ENCODE results near the gene TFB2M.

TFB2M gene

DNA sequence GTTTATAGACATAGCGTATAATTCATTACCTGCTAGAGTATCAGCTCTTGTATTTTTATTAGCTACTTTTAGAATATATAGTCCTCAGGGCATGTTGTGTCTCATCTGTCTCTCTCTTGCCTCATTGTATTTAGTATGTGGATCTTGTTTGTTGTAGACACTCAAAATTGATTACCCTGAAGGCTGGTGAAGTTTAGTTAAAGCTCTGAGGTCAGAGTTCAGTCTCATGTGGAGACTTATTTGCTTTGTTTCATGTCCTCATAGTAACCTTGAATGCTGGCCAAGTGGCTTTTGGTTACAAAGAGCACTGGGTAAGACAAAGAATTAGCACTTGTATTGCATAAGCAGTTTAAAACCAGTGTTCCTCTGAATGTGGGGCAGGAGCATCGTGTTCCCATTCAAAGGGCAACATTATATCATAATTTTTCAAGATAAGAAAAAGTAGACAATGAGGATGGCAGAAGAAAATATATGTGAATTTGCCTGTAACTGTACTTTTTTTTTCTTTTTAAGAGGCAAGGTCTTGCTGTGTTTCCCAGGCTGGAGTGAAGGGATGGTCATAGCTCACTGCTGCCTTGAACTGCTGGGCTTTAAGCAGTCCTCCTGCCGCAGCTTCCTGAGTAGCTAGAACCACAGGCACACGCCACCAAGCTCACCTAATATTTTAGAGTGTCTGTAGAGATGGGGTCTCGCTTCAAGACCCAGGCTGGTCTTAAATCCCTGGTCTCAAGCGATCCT lies 17.6 kb upstream of the TFB2M start:
- DNase-seq (ENCODE audit: low read depth): no peak
- no peak overlapping the region for H3K4me3 ChIP-seq (ENCODE audit: low read depth, low read length)
- TF ChIP-seq, protein P1, sequence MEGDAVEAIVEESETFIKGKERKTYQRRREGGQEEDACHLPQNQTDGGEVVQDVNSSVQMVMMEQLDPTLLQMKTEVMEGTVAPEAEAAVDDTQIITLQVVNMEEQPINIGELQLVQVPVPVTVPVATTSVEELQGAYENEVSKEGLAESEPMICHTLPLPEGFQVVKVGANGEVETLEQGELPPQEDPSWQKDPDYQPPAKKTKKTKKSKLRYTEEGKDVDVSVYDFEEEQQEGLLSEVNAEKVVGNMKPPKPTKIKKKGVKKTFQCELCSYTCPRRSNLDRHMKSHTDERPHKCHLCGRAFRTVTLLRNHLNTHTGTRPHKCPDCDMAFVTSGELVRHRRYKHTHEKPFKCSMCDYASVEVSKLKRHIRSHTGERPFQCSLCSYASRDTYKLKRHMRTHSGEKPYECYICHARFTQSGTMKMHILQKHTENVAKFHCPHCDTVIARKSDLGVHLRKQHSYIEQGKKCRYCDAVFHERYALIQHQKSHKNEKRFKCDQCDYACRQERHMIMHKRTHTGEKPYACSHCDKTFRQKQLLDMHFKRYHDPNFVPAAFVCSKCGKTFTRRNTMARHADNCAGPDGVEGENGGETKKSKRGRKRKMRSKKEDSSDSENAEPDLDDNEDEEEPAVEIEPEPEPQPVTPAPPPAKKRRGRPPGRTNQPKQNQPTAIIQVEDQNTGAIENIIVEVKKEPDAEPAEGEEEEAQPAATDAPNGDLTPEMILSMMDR (IDR thresholded peaks at IDR 0.05; ENCODE audit: insufficient read depth, low read depth, low read length, missing control alignments): no peak

DNA sequence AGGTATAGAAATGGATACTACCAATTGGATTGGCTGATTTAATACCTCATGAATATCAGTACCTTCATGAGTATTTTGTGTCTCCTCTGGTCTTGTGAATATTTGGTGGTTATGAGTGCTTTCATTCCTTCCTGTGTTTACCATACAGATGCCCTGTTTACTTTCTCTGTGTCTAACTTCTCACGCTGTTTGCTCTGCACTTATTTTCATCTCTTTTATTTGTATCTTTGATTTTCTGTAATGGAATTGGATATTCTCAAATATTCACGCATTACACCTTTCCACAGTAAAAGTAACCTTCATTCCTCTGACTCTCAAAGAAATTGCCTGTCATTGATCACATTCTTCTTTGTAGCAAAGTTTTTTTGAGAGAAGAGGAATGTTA lies 17.0 kb upstream of the TFB2M start:
- no peak for DNase-seq (ENCODE audit: low read depth)
- TF ChIP-seq, protein P1 (IDR thresholded peaks at IDR 0.05; ENCODE audit: insufficient read depth, low read depth, low read length, missing control alignments): no peak

DNA sequence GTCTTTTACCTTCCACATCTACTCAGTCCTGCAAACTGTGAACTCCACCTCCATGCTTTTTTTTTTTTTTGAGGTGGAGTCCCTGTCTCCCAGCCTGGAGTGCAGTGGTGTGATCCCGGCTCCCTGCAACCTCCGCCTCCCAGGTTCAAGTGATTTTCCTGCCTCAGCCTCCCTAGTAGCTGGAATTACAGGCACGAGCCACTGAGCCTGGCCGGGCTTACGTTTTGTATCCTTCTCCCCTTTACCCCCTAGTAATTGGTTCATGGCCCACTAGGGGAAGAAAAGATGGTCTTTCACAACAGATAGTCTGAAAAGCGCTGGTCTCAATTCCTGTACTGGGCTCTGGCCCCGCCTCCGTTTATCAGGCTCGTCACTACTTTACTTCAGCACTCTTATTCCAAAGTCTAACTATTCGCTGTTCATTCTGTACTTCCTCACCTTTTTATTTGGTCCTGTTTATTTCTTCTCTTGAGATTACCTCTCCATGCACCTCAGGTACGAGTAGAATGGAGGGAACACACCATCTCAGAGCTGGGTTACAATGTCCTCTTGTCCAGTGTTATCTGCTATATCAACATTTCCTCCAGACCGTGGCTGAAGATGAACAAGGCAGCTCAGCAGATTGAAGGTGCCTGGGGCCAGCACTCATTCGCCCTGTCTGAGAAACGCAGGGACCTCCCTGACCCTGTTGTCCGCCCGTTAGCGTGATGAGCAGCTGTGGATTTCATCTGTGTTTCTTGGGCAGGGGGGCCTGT lies 16.4 kb upstream of the TFB2M start:
- H3K4me3 ChIP-seq (ENCODE audit: low read depth, low read length): no peak overlapping the region
- DNase-seq (ENCODE audit: low read depth): no peak
- TF ChIP-seq, protein P1 (IDR thresholded peaks at IDR 0.05; ENCODE audit: insufficient read depth, low read depth, low read length, missing control alignments): no peak

More for the DNA sequence above, 17.0 kb upstream of the TFB2M start:
- H3K4me3 ChIP-seq (ENCODE audit: low read depth, low read length): no peak overlapping the region

DNA sequence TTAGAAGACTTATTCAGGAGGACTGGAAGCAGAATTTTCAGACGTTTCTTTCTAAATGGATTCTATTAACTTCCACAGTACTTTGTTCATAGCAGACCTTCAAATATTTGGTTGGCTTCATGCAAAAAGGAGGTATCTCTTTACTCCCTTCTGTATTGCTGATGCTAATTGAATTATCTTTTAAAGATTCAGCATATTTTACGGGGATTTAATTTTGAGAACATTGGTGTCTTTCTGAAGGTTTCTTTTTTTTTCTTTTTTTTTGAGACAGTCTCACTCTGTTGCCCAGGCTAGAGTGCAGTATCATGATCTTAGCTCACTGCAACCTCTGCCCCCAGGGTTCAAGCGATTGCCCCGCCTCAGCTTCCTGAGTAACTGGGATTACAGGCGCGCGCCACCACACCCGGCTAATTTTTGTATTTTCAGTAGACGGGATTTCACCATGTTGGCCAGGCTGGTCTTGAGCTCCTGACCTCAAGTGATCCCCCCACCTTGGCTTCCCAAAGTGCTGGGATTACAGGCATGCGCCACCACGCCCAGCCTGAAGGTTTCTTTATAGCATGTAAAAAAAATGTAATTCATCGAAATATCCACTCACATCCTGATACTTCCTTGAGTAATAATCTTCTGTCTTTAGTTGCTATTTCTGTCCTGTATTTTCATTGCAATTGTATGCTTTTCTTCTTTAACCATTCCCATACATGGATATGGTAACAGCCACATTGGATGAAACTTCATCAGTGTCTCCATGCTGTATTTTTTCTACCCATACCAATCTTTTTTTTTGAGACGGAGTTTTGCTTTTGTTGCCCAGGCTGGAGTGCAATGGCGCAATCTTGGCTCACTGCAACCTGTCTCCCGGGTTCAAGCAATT lies 14.7 kb upstream of the TFB2M start:
- TF ChIP-seq, protein P1 (IDR thresholded peaks at IDR 0.05; ENCODE audit: insufficient read depth, low read depth, low read length, missing control alignments): no peak
- DNase-seq (ENCODE audit: low read depth): no peak
- no peak overlapping the region for H3K4me3 ChIP-seq (ENCODE audit: low read depth, low read length)

DNA sequence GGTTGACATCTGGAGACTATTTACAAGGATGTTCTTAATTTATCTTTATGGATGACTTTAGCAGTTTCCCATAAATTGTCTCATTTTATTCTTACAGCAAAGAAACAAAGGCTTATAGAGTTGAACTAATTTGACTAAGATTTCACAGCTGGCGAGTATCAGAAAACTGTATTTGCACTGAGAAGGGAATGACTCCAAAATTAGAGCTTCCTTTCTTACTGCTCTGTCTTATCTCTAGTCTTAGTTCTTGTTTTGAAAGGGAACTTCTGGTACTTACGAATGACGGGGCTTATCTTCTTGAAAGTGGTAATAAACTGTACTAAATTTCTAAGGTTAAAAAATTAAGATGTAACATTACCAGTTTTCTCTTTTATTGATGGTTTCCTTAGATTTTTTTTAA lies 13.8 kb upstream of the TFB2M start:
- TF ChIP-seq, protein P1 (IDR thresholded peaks at IDR 0.05; ENCODE audit: insufficient read depth, low read depth, low read length, missing control alignments): no peak
- peak; percentile 51 for DNase-seq (ENCODE audit: low read depth)
- H3K4me3 ChIP-seq (ENCODE audit: low read depth, low read length): no peak overlapping the region

DNA sequence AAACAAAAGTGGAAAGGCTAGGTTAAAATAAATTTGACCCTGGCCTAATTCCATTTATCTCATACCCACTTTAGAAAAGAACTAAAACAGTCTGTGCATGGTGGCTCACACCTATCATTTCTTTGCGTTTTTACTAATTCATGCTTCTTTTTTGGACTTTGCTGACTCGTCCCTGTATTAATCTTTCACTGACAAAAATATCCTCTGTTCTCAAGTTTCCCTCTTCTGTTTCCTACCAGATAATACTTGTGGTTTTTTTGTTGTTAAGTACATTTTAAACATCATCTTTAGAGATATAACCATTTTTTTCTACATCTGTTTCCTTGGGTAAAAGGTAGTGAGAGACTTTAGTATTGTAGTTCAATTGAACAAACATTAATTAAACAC lies 11.7 kb upstream of the TFB2M start:
- TF ChIP-seq, protein P1 (IDR thresholded peaks at IDR 0.05; ENCODE audit: insufficient read depth, low read depth, low read length, missing control alignments): no peak
- no peak for DNase-seq (ENCODE audit: low read depth)
- no peak overlapping the region for H3K4me3 ChIP-seq (ENCODE audit: low read depth, low read length)
